BLaER1 (cell line): ENCODE measurements around the gene BCL11B.

Experiments
- H3K27ac ChIP-seq: shearing (Covaris generic); formaldehyde crosslinking; 2 replicates; pipeline ENCODE4 v1.8.1; 2022
- H3K27me3 ChIP-seq: shearing (Covaris generic); formaldehyde crosslinking; 2 replicates; pipeline ENCODE4 v1.8.1; 2022
- H3K36me3 ChIP-seq: shearing (Covaris generic); formaldehyde crosslinking; 2 replicates; pipeline ENCODE4 v1.8.1; 2022
- H3K4me1 ChIP-seq: shearing (Covaris generic); formaldehyde crosslinking; 2 replicates; pipeline ENCODE4 v1.8.1; 2022
- H3K4me2 ChIP-seq: shearing (Covaris generic); formaldehyde crosslinking; 2 replicates; pipeline ENCODE4 v1.8.1; 2022
- H3K4me3 ChIP-seq: shearing (Covaris generic); formaldehyde crosslinking; 2 replicates; pipeline ENCODE4 v1.8.1; 2022
- H3K9ac ChIP-seq: shearing (Covaris generic); formaldehyde crosslinking; 2 replicates; pipeline ENCODE4 v1.8.1; 2022
- H3K9me3 ChIP-seq: shearing (Covaris generic); formaldehyde crosslinking; 2 replicates; pipeline ENCODE4 v1.8.1; 2022
- H4K20me1 ChIP-seq: shearing (Covaris generic); formaldehyde crosslinking; 2 replicates; pipeline ENCODE4 v1.8.1; 2022
- Cebpa-rat ChIP-seq: shearing (Covaris generic); IDR thresholded peaks from 2 replicates; pipeline ENCODE4 v1.8.1; 2022

BCL11B gene

GRCh38 chr14:99125616-99126431 is 146.2 kb downstream of the BCL11B start:
- Histone ChIP-seq H3K4me2 (no peak overlapping the region), H3K9me3 (no peaks in the 10 kb centered on the region), H3K4me3 (no peak overlapping the region), H3K36me3 (no peaks in the 10 kb centered on the region), H3K27me3 (no peaks in the 10 kb centered on the region), H3K9ac (no peak overlapping the region), H3K4me1 (peaks cover 12% of the 10 kb centered on the region), H4K20me1 (no peaks in the 10 kb centered on the region), H3K27ac (no peak overlapping the region)
- no peak for TF ChIP-seq Cebpa-rat

- H3K27ac ChIP-seq = no peak overlapping the region
- no peak overlapping the region for H3K9ac ChIP-seq
- no peak for TF ChIP-seq Cebpa-rat
- H3K4me2 ChIP-seq = no peak overlapping the region
- peaks cover 8% of the 10 kb centered on the region for H3K4me1 ChIP-seq
- H3K27me3 ChIP-seq = no peaks in the 10 kb centered on the region
- H4K20me1 ChIP-seq = no peaks in the 10 kb centered on the region
- H3K36me3 ChIP-seq = no peaks in the 10 kb centered on the region
- H3K9me3 ChIP-seq = no peaks in the 10 kb centered on the region
- no peak overlapping the region for H3K4me3 ChIP-seq
These were observed 146.9 kb downstream of the BCL11B start for GRCh38 chr14:99125113-99125512.

GRCh38 chr14:99124482-99125105 is 147.4 kb downstream of the BCL11B start:
- H3K9me3 ChIP-seq = no peaks in the 10 kb centered on the region
- H3K4me1 ChIP-seq = peaks cover 8% of the 10 kb centered on the region
- no peak overlapping the region for H3K4me3 ChIP-seq
- no peak overlapping the region for H3K27ac ChIP-seq
- no peak overlapping the region for H3K9ac ChIP-seq
- H3K4me2 ChIP-seq = no peak overlapping the region
- no peaks in the 10 kb centered on the region for H3K27me3 ChIP-seq
- H3K36me3 ChIP-seq = no peaks in the 10 kb centered on the region
- no peaks in the 10 kb centered on the region for H4K20me1 ChIP-seq
- no peak for TF ChIP-seq Cebpa-rat

GRCh38 chr14:99123208-99123870 is 148.7 kb downstream of the BCL11B start:
- no peak overlapping the region for H3K4me2 ChIP-seq
- no peak for TF ChIP-seq Cebpa-rat
- H3K27me3 ChIP-seq = no peaks in the 10 kb centered on the region
- no peaks in the 10 kb centered on the region for H3K36me3 ChIP-seq
- H3K9ac ChIP-seq = no peak overlapping the region
- no peaks in the 10 kb centered on the region for H4K20me1 ChIP-seq
- H3K27ac ChIP-seq = no peak overlapping the region
- H3K4me1 ChIP-seq = no peaks in the 10 kb centered on the region
- no peak overlapping the region for H3K4me3 ChIP-seq
- no peaks in the 10 kb centered on the region for H3K9me3 ChIP-seq

GRCh38 chr14:99122521-99123125 is 149.4 kb downstream of the BCL11B start:
- no peaks in the 10 kb centered on the region for H3K9me3 ChIP-seq
- H3K27me3 ChIP-seq = no peaks in the 10 kb centered on the region
- H3K4me1 ChIP-seq = no peaks in the 10 kb centered on the region
- H3K36me3 ChIP-seq = no peaks in the 10 kb centered on the region
- no peak for TF ChIP-seq Cebpa-rat
- no peak overlapping the region for H3K4me2 ChIP-seq
- no peak overlapping the region for H3K9ac ChIP-seq
- H4K20me1 ChIP-seq = no peaks in the 10 kb centered on the region
- no peak overlapping the region for H3K4me3 ChIP-seq
- H3K27ac ChIP-seq = no peak overlapping the region

- H4K20me1 ChIP-seq = no peaks in the 10 kb centered on the region
- no peaks in the 10 kb centered on the region for H3K27me3 ChIP-seq
- H3K4me1 ChIP-seq = no peaks in the 10 kb centered on the region
- no peak overlapping the region for H3K4me2 ChIP-seq
- no peak overlapping the region for H3K27ac ChIP-seq
- no peak for TF ChIP-seq Cebpa-rat
- H3K9ac ChIP-seq = no peak overlapping the region
- H3K36me3 ChIP-seq = no peaks in the 10 kb centered on the region
- no peaks in the 10 kb centered on the region for H3K9me3 ChIP-seq
- no peak overlapping the region for H3K4me3 ChIP-seq
These were observed 150.6 kb downstream of the BCL11B start for GRCh38 chr14:99121319-99121875.

GRCh38 chr14:99120526-99121318 is 151.3 kb downstream of the BCL11B start:
- no peak overlapping the region for H3K9ac ChIP-seq
- no peaks in the 10 kb centered on the region for H3K27me3 ChIP-seq
- no peaks in the 10 kb centered on the region for H3K9me3 ChIP-seq
- no peaks in the 10 kb centered on the region for H3K4me1 ChIP-seq
- no peak overlapping the region for H3K27ac ChIP-seq
- H3K4me2 ChIP-seq = no peak overlapping the region
- no peaks in the 10 kb centered on the region for H3K36me3 ChIP-seq
- no peak for TF ChIP-seq Cebpa-rat
- H3K4me3 ChIP-seq = no peak overlapping the region
- H4K20me1 ChIP-seq = no peaks in the 10 kb centered on the region

GRCh38 chr14:99119554-99120525 is 152.2 kb downstream of the BCL11B start:
- Histone ChIP-seq H3K9me3 (no peaks in the 10 kb centered on the region), H3K9ac (no peak overlapping the region), H3K27me3 (no peaks in the 10 kb centered on the region), H3K4me3 (no peak overlapping the region), H3K4me2 (no peak overlapping the region), H3K27ac (no peak overlapping the region), H3K36me3 (no peaks in the 10 kb centered on the region), H4K20me1 (no peaks in the 10 kb centered on the region), H3K4me1 (no peaks in the 10 kb centered on the region)
- no peak for TF ChIP-seq Cebpa-rat
